HL-60 (cell line): ENCODE data around the gene MRPL17.

ENCODE experiments used
- DNase-seq, 2 experiments: peaks; one replicate each; pipeline ENCODE4 v3.0.0-alpha.2; 2010 to 2020; ENCODE audit warnings: low read depth in 1 of 2, low spot score in 1 of 2
- H3K27ac ChIP-seq: fragments of 250-450 bp; sonication (Bioruptor Pico); replicated peaks from 2 replicates; pipeline ENCODE4 v1.5.1; 2020; ENCODE audit warnings: mild to moderate bottlenecking, moderate library complexity
- H3K27me3 ChIP-seq: fragments of 250-450 bp; sonication (Bioruptor Pico); 2 replicates; pipeline ENCODE4 v1.5.1; 2021; ENCODE audit warnings: mild to moderate bottlenecking, moderate library complexity; ENCODE audit not compliant: insufficient read depth, poor library complexity, severe bottlenecking
- H3K4me3 ChIP-seq: replicated peaks from 2 replicates; pipeline ENCODE4 v1.5.1; 2011; ENCODE audit warnings: mild to moderate bottlenecking, control low read depth, low read length; ENCODE audit not compliant: insufficient read depth
- CTCF ChIP-seq: IDR thresholded peaks from one replicate; pipeline ENCODE4 v1.5.1; 2011; ENCODE audit warnings: low read length, control low read depth, inconsistent platforms; ENCODE audit not compliant: insufficient read depth
- GABPA ChIP-seq: IDR thresholded peaks from 2 replicates; pipeline ENCODE4 v1.6.1; 2012; ENCODE audit warnings: low read depth
- POLR2AphosphoS5 ChIP-seq: IDR thresholded peaks from 2 replicates; pipeline ENCODE4 v1.6.1; 2012; ENCODE audit warnings: low read depth
- REST ChIP-seq: IDR thresholded peaks from 2 replicates; pipeline ENCODE4 v1.6.1; 2012; ENCODE audit warnings: low read depth; ENCODE audit not compliant: insufficient replicate concordance
- SPI1 ChIP-seq: IDR thresholded peaks from 2 replicates; pipeline ENCODE4 v1.6.1; 2012; ENCODE audit warnings: low read depth, mild to moderate bottlenecking, borderline replicate concordance

MRPL17 gene

GRCh38 chr11:6655020-6655789, 27.9 kb downstream of the MRPL17 start:
- TF ChIP-seq SPI1 (no peak), CTCF (no peak), REST (no peak), POLR2AphosphoS5 (no peak), GABPA (no peak)
- Histone ChIP-seq H3K4me3 (no peak overlapping the region), H3K27ac (no peak overlapping the region), H3K27me3 (peaks cover 13% of the 10 kb centered on the region)
- DNase-seq, result no peak

- no peak overlapping the region for H3K4me3 ChIP-seq
Measured at GRCh38 chr11:6654281-6655019, 28.7 kb downstream of the MRPL17 start.

More at GRCh38 chr11:6654281-6655019, 28.7 kb downstream of the MRPL17 start:
- peaks cover 13% of the 10 kb centered on the region for H3K27me3 ChIP-seq
- TF ChIP-seq POLR2AphosphoS5 (no peak), GABPA (no peak), REST (no peak), CTCF (no peak), SPI1 (no peak)
- no peak overlapping the region for H3K27ac ChIP-seq
- DNase-seq, result no peak
